ENCODE data around the gene DNAJB2.

DNAJB2 gene

DNA sequence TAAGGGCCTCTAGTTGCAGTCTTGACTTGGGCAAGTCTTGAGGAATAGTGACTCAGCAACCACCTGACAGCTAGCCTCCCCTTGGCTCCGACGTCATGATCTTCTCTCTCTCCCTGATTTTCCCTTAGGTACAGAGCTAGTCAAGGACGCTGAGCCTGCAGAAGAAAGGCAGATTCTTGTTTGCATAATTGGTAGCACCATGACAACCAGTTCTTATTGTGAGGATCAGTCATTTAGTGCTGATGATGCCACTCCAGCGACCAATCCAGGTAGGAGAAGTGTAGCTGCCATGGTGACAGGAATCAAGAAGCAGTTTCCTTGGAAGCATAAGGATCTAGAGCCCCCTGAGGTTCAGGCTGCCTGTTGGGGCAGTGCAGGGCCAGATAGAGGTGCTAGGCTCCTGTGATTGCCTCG is 56.2 kb downstream of the DNAJB2 start:
- TF ChIP-seq, protein P1, sequence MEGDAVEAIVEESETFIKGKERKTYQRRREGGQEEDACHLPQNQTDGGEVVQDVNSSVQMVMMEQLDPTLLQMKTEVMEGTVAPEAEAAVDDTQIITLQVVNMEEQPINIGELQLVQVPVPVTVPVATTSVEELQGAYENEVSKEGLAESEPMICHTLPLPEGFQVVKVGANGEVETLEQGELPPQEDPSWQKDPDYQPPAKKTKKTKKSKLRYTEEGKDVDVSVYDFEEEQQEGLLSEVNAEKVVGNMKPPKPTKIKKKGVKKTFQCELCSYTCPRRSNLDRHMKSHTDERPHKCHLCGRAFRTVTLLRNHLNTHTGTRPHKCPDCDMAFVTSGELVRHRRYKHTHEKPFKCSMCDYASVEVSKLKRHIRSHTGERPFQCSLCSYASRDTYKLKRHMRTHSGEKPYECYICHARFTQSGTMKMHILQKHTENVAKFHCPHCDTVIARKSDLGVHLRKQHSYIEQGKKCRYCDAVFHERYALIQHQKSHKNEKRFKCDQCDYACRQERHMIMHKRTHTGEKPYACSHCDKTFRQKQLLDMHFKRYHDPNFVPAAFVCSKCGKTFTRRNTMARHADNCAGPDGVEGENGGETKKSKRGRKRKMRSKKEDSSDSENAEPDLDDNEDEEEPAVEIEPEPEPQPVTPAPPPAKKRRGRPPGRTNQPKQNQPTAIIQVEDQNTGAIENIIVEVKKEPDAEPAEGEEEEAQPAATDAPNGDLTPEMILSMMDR (IDR thresholded peaks at IDR 0.05; ENCODE audit: low read depth, low read length) = no peak
- H3K27me3 ChIP-seq = no peaks in the 10 kb centered on the region
- no peak for DNase-seq

More for the DNA sequence above, 56.2 kb downstream of the DNAJB2 start:
- Histone ChIP-seq H3K9me3 (no peaks in the 10 kb centered on the region), H3K36me3 (no peaks in the 10 kb centered on the region), H3K4me3 (ENCODE audit: low read depth, low read length) (no peak overlapping the region), H3K4me1 (no peaks in the 10 kb centered on the region)
